Middle frontal gyrus (tissue), 1 donor: ENCODE measurements around the gene WWC2.
A peak's percentile ranks its signal among the peaks of the same experiment; 100 is the strongest.

ENCODE experiments used
- DNase-seq: peaks from one replicate; pipeline ENCODE4 v3.0.0-alpha.2; 2015; ENCODE audit warnings: low spot score; ENCODE audit errors: extremely low spot score

Gene WWC2

GRCh38 chr4:183255487-183255886, 156.4 kb downstream of the WWC2 start:
- no peak for DNase-seq

- DNase-seq, result no peak
These were observed 157.3 kb downstream of the WWC2 start for GRCh38 chr4:183256343-183256742.

DNA sequence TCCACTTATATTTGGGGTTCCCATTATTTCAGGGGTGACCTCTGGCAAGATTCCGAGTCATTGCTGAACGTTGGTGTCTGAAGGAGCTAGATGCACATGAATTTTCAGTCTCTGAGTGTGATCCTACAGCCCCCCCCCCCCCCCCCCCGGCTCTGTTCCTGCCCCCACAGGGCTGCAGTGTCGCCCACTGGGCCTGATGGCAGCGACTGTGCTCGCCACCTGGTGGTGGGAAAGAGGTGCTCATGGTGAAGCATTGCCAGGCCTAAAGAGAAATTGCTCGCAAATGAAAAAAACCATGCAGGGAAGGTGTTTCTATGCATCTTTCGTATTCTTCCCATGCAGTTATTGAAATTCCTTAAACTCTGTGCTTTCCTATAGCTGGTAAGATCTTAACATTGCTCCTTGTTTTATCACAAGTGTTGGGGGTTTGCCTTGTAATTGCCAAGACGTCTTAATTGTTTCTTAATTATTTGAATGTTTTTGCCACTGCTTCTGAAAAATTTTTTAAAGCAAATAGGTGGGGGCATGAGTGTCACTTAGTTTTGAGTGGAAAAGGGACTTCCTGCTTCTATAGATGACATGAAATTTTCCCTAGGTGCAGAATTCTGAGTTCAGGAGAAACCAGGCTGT, 157.8 kb downstream of the WWC2 start:
- peak; percentile 36 for DNase-seq

DNA sequence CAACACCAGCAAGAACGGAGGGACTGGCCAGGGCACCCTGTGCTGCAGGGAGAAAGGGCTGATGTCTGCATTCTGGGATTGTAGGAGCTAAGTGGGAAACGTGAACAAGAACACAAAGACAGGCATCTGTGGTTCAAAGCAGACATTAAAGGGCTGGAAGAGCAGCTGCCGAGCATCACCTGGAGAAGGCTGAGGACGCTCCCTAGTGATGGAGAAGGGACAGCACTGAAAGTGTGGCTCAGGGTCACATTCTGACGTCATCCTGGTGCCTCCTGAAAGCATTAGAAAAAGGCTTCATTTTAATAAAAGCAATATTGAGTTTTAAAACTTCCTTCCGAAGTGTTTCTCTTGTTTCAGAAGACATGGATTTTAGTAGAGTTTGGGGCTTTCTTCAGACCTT, 158.8 kb downstream of the WWC2 start:
- no peak for DNase-seq

DNA sequence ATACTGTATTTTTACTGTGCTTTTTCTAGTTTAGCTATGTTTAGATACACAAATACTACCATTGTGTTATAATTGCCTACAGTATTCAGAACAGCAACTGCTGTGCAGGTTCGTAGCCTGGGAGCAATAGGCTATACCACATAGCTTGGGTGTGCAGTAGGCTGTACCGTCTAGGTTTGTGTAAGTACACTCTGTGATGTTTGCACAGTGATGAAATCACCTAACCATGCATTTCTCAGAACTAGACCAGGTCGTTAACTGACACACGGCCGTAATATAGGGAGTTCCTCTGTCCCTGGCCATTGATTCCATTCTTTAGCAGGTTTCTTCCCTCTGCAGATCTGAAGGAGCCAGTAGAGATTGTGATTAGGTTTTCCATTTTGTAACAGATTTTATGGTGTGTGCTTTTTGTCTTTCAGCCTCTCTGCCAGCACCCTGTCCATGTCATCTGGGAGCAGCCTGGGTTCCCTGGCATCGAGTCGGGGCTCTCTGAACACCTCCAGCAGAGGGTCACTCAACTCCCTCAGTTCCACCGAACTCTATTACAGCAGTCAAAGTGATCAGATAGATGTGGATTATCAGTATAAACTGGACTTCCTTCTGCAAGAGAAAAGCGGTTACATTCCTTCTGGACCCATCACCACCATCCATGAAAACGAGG, 161.6 kb downstream of the WWC2 start:
- DNase-seq, result no peak

GRCh38 chr4:183261953-183262775, 163.1 kb downstream of the WWC2 start:
- peak; percentile 58 for DNase-seq

- no peak for DNase-seq
These were observed 163.7 kb downstream of the WWC2 start for GRCh38 chr4:183262776-183263100.

GRCh38 chr4:183263787-183264386, 164.8 kb downstream of the WWC2 start:
- DNase-seq, result no peak

DNA sequence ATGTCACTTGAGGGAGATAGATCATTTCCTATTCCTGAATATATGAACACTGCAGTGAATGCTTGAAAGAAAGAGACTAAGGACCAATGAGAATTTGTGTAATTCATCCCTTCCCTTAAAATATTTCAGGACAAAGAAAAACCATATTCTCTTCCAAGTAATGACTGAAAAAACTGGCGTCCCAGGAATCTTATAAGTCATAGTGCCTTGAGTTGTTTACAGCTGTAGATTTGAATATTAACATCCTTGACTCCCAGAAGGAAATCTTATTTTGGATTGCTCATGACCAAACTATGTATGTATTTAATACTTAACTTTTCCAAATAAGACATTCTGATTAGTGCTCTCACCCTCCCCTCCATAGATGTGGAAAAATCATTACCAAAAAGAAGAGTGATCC, 165.6 kb downstream of the WWC2 start:
- DNase-seq, result no peak

GRCh38 chr4:183266371-183266770, 167.3 kb downstream of the WWC2 start:
- DNase-seq, result no peak

- no peak for DNase-seq
These were observed 169.5 kb downstream of the WWC2 start for GRCh38 chr4:183268556-183268955.

DNA sequence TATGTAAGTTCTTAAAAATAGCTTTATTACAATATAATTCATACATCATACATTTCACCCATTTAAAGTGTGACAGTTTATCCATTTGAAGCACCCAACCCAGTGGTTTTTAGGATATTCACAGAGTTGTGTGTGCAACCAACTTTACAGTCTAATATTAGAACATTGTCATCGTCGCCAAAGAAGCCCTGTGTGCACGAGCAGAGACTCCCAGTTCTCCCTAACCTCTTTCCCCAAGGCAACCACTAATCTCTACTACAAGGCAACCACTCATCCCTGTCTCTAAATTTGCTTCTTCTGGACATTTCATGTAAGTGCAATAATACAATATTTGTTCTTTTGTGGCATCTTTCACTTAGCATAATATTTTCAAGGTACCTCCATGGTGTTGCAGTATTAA, 173.3 kb downstream of the WWC2 start:
- no peak for DNase-seq

GRCh38 chr4:183276106-183276505, 177.0 kb downstream of the WWC2 start:
- no peak for DNase-seq

- no peak for DNase-seq
These were observed 185.3 kb downstream of the WWC2 start for GRCh38 chr4:183284258-183284785.

GRCh38 chr4:183284965-183285364, 185.9 kb downstream of the WWC2 start:
- no peak for DNase-seq

DNA sequence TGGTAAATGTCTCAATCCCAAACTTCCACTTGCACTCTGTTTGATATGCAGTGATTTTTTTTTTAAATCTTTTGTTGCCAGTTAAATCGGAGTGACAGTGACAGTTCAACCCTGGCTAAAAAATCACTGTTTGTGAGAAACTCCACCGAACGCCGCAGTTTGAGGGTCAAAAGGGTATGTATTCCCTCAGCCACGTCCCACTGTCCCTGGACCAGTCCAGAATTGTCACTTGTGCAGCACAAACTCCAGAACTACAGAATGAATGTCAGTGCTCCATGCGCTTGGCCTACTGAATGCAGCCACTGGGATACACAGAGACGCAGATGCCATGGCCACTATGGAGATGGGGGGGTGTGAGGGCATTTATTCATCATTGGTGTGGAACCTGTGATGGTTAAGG, 186.8 kb downstream of the WWC2 start:
- no peak for DNase-seq

GRCh38 chr4:183286590-183287308, 187.7 kb downstream of the WWC2 start:
- no peak for DNase-seq

DNA sequence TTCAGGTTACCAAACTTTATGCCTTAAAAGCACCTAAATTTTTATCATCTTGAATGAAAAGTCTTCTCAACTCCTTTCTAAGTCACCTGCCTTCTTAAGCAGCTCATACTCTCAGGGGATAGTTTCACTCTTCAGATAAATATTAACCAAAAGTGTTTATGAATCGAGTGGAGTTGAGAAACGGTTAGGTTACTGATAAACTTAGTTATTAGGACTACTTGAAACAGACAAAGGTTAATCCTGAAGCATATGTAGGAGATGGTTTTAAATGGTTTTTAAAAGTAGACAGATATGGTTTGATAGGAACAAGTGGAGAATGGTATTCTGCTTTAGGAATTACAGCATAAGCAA, 188.2 kb downstream of the WWC2 start:
- DNase-seq, result no peak

- DNase-seq, result no peak
These were observed 188.6 kb downstream of the WWC2 start for GRCh38 chr4:183287677-183288076.

- no peak for DNase-seq
These were observed 189.9 kb downstream of the WWC2 start for GRCh38 chr4:183288955-183289354.

GRCh38 chr4:183289688-183290087, 190.6 kb downstream of the WWC2 start:
- no peak for DNase-seq
